Frontal cortex (tissue), 4 donors: ENCODE results near the gene FAM20B. TPM values are rescaled to one million over a fixed set of nuclear protein-coding genes. Genes with fewer than 3 reads are reported as not detected.
"Not testable (repeated sequence)": the region's sequence is repeated elsewhere in the genome, so short reads cannot be mapped to it uniquely, and the experiment has no call there.

Experiments
- DNase-seq, 2 donors: peaks; one replicate each; pipeline ENCODE4 v3.0.0; 2012; ENCODE audit warnings: low spot score in 2 of 2
- FAIRE-seq: peaks from 2 replicates; lab custom pipeline; 2012; peaks lifted over from hg19 to GRCh38; lab: Jason Lieb, UNC
- total RNA-seq: library from RNA; depleted of rRNA; stranded (reverse); fragments of >200 nt; gene quantifications from one replicate; pipeline ENCODE4 v1.2.3, GENCODE V29; 2014
- donor health status: control.
- donor health status: control.
- donor health status: control.

FAM20B gene
- total RNA-seq, 1 donor from 2014 or later, result 48.9 TPM

DNA sequence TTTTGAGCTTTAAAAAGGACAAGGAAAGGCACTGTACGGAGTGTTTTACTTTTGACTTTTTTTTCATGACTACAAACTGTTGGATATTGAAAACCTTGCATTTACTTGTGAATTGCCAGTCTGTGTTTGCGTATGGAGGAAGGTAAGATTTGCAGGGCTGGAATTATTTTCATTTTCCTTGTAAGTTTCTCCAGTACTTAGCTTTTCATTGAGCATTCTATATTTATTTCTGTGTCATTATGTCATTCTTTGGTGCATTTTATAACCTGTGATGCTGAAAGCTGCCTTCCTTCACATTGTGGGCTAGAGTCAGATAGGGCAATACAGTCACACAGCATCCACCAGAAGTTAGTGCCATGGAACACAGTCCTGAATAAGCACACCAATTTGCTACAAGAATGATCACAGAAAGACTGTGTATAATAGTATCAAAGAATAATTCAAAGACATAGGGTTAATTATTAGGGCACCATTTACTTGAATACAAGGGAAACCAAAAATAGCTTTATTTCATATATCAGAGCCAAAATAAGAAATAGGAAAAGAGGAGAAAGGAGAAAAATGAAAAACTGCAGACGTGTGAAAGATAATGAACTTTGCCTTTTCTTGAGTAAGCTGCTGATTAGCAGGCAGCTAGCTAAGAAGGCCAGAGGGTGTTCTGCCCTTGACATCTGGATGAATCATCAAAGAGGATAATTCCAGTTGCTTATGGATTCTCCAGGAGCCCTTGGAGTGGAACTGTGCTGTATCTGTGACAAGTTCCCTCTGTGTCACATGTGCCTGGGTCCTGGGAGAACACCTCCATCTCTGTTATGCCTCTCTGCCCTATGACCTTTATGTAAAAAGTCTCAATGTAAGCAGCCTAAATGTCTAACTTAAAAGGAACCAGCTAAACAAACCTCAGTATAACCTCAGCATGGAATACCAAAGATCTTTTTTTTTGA lies 8.0 kb upstream of the FAM20B start:
- DNase-seq, result no peak
- no peak for FAIRE-seq

DNA sequence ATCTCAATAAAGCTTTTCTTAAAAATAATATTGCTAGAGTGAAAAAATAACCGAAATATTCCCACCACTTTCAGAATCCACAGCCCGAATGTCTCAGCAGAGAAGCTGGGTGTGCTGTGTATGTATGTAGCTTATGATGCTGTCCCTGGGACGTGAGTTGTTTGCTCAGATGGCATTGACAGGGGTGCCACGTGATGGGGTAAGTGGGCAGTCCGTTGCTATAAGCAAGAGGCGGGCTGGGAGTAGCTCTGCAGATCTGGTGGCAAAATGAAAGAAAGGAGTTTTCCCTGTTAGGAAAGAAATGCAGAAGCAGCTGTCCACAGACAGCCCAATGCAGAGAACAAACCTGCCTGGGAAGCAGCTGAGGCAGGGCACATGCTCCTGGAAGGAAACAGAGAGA lies 3.8 kb upstream of the FAM20B start:
- FAIRE-seq (no peak), DNase-seq (peak in 1 of 2 donors; percentile 48)

DNA sequence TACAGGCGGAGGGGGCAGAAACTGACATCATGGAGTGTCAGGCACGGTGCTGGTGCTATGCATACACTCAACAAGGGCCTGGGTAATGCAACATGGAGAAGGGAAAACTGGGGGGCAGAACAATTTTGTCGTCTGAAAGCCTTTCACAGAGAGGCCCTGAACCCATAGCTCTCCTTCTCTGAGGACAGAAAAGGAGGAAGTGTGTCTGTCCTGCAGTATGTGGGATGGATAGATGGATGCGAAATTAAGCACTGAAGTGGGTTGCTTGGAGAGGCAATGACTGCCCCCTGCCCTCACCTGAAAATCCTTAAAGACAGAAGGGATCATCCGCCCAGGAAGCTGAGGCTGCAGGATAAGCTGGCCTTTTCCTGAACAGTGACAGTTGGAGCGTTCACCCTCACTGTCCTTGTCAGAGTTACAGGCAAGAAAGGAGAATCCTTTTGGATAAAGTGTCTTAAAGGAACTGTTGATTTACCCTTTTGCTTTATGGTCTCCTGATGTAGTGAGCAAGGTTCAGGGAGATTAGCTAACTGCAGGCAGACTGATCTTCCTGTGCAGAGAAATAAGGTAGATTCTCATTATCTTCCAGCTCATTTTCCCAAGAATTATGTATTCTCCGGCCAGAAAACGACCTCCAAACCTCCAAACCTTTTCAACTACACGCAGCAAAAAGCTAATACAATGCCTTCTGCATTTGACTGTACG lies 1.6 kb upstream of the FAM20B start:
- DNase-seq, result no peak
- no peak for FAIRE-seq

DNA sequence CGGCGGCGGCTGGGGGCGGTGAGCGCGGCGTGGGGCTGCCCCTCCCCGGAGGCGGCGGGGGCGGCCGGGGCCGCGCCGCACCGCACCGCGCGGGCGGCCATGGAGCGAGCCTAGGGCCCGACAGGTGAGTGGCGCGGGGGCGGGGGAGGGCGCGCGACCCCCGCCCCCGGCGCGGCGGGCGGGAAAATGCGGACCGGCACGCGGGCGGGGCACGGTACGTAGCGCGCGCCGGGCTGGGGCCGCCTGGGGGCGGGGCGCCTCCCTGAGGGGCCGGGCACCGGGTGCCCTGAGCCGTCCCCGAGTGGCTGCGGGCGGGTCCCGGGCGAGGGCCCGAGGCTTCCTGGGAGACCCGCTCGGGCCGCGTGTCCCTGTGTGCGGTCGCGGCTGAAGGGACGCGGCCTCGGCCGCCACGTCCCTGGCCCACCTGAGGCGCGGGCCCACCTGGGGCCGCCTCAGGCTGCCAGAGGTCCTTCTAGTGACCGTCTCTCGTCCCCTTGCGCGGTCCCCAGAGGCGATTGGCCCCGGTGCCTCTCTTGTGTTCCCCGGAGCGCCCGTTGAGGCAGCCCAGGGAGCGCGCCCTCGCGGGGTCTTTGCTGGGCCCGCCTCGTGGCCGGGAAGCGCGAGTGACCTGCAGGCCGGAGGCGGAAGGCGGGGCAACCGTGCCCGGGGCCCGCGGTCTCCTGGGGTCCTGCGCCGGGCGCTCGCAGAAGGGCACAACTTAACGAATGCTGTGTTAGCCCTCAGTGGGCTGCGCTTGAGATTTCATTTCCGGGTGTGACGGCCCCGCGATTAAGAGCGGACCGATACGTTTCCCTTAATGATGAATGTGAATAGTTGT lies 500 bp downstream of the FAM20B start:
- DNase-seq, result peak; percentile 81 to 82
- FAIRE-seq, result no peak

DNA sequence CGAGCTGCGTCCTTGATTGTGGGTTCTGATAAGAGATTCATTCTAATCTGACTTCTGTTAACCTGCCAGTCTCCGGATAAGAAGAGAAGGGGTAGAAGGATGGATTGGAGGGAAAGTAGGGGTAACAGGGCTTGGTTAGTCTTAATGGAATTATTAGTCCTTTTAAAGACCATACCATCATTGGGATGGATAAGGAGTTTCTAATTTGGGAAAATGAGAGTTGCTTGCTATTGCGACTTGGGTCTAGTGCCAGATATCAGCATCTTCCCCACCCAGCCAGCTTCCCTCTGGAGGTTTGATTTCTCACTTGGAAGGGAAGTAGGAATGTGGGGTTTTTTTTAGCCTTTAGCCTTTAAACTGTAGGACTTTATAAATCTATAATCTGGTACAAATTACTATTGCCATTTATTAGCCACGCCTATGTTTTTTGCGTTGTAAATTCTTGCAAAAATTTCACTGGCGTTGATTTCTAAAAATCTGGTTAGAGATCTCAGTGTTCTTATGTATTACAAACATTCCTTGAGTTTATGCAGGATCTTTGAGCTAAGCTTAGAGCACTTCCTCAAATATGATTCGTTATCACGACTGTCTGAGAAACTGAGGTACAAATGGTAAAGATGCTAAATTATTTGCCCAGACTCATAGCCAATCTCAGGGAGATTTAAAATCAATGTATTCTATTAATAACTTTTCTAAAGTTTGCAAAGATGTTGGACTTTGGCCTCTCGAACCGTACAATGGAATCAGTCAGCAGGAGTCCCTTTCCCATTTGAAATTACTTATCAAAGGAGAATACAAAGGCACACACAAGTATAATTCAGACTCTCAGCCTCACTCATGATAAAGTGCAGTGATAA lies 1.3 kb downstream of the FAM20B start:
- no peak for FAIRE-seq
- DNase-seq, result no peak

DNA sequence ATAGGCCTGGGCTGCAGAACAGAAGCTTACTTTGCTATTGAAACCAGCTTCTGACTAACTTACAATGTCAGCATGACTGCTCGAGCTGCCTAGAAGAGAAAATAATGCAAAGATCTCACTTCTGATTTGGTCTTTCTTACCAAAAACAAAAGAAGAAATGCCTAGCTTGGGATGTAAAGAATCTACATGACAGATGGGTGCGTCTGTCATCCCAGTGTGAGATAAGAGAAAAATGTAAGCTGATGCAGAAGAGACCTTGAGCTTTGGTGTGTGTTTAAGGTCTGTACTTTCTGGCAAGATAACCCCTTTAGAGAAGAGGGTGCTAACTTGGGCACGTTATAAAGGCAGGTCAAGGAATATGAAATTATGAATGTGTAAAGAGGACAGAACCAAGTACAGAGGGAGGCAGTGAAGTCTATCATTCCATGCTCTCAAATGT lies 3.6 kb downstream of the FAM20B start:
- DNase-seq, result no peak
- no peak for FAIRE-seq

DNA sequence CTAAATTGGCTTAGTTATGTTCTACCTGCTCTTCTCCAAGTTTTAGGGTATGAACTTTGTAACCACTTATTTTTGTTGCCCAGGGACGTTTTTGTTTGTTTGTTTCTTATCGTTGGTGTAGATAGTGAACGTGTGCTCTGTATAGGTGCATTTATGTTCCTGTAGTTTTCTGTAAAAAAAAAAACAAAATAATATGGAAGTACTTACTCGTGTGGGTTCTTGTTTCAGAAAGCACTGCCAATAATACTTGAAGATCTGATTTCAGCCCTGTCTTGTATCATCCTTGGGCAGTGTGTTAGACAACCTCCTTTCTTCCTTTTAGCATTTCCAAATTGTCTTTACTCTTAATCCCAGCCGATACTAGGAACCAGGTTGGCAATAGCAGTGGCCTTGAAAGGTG lies 4.4 kb downstream of the FAM20B start:
- FAIRE-seq (no peak), DNase-seq (no peak)

DNA sequence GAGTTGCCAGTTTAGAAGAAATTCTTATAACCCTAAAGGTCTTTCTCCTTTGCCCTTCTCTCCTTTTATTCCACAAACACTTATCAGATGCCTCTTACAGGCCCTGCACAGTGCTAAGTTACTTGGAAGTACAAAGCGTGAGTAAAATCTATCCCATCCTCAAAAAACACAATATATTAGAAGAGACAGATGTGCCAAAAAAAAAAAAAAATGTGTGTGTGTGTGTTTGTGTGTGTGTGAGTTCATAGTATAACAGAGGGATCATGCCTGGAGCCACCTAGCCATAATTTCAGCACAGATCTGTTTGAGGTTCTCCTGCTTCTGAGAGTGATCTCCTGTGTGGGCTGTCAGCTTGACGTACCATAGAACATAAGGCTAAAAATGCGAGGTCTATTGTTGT lies 5.0 kb downstream of the FAM20B start:
- FAIRE-seq (no peak), DNase-seq (no peak)

DNA sequence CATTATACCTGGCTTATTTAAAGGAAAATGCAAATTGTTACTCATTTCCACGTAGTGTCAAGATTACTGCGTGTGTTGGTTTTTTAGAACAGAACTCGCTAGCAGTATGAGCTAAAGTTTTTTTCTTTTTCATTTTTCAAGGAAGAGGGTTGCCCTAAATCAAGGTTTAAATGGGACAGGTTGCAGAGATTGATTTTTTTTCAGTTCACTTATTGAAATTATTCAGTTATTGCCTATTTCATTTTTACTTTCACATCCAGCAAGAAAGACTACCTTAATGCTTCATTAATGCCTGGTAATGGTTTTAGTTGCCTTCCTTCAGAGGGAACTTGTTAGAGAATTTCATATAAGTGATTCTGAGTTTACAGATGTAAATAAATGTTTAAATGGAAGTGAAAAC lies 5.6 kb downstream of the FAM20B start:
- FAIRE-seq (no peak), DNase-seq (no peak)

DNA sequence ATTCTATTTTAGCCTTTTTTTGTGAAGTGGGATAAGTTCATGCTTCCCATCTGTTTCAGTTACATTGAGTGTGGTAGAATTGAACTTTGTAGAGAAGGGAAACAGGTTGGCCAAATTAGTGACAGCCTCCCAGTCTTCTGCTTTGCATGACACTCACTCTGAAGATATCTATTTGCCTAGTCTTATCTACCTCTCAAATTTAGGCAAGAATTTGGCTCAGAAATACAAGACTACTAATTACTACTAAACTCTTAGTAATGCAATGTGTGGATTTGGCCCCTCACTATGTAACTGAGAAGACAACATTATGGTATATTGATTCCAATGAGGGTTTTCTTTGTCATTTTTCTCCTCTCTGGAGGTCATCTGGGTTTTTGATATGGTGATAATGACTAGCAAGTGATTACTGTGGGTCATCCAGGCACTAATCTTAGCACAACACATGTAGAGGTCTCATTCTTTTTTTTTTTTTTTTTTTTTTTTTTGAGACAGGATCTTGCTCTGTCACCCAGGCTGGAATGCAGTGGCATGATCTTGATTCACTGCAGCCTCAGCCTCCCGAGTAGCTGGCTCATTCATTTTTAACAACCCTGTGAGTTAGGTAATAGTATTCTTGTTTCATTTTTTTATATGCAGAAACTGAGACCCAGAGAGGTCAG lies 6.3 kb downstream of the FAM20B start:
- FAIRE-seq (no peak), DNase-seq (no peak)

DNA sequence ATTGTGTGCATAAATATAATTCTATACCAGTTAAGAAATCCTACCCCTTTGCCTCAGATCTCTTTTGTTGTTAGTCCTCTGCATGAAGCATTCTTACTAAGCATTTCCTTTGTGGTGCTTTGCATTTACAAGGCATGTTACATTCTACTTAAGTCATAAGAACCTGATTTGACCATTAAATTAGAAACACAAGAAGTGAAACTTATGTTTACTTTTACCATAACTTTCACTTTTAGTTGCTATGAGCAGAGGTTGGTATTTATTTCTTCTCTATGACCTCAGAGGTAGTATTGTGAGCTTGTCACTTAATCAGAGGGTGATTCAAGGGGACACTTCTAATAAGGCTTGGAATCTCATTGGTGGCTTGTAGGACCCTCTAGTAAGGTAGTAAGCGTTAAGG lies 9.0 kb downstream of the FAM20B start:
- no peak for DNase-seq
- no peak for FAIRE-seq

DNA sequence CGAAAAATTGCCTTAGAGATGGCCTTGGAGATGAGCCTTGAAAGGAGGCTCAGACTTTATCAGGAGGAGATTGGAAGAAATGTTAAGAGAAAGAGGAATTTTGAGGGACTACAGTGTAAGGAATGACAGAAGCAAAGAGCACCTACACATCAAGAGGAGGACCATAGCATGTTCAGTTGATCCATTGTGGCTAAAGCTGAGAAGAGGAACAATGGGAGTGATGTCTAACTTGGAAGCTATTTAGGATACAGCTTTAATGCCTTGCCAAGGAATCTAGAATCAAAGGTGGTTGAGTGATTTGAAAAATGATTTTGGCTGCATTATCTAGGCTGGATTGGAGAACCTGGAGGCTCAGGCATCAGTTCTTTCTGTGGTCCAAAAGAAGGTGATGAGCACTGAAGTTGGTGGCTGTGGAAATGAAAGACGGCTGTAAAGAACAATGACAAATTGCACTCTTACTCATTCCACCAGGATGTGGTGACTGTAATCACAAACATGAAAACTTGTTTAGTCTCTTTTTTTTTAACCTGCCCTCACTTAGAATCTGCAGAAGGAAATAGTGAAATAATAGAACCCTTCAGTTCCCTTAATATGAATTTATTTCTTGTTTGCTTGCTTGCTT lies 11.3 kb downstream of the FAM20B start:
- FAIRE-seq, result no peak
- no peak for DNase-seq

DNA sequence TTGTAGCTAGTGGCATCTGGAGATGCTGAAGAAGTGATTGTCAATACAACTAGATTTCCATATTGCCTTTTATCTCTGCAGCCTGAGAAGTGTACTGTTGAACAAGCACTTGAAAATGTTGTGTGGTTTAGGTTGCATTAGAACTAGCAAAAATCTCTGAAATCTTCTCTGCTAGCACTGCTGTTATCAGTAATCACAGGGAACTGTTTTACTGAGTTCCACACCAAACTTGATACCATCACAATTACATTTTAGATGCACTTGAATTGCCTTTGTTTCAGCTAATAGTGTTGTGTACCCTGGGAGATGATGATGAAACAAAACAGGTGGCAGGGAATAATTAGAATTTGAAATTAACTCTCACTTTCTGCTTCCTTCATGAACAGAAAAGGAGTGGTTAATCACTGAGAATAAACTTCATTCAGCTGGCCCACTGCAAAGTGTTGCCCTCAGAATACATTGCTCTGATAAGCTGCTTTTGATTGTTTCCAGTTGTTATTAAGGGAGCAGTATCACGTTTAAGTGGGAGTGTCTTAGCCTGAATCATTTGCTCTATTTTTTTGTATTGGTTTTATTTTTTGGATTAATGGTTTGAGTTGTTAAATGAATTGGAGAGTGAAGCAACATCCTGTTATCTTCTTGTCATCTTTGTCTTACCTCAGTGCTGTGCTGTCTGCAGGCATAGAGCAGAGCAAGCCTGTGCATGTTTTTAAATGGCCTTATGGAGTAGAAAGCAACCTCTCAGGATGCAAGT lies 13.0 kb downstream of the FAM20B start:
- DNase-seq, result no peak
- no peak for FAIRE-seq

DNA sequence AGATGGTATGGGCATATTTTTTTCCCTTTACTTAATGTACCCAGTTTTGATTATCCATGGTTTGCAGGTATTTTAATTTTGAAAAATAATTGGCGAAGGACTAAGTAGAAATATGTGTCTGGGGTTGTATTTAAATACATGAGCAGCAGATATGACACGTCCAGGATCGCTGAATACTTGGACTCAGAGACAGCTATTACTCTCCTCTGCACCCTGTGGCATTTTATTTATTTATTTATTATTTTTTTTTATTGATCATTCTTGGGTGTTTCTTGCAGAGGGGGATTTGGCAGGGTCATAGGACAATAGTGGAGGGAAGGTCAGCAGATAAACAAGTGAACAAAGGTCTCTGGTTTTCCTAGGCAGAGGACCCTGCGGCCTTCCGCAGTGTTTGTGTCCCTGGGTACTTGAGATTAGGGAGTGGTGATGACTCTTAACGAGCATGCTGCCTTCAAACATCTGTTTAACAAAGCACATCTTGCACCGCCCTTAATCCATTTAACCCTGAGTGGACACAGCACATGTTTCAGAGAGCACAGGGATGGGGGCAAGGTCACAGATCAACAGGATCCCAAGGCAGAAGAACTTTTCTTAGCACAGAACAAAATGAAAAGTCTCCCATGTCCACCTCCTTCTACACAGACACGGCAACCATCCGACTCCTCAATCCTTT lies 13.9 kb downstream of the FAM20B start:
- not testable (repeated sequence) for FAIRE-seq, DNase-seq

DNA sequence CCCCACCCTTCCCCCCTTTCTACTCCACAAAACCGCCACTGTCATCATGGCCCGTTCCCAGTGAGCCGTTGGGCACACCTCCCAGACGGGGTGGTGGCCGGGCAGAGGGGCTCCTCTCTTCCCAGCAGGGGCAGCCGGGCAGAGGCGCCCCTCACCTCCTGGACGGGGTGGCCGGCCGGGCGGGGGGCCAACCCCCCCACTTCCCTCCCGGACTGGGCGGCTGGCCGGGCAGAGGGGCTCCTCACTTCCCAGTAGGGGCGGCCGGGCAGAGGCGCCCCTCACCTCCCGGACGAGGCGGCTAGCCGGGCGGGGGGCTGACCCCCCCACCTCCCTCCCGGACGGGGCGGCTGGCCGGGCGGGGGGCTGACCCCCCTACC lies 14.5 kb downstream of the FAM20B start:
- not testable (repeated sequence) for FAIRE-seq, DNase-seq

DNA sequence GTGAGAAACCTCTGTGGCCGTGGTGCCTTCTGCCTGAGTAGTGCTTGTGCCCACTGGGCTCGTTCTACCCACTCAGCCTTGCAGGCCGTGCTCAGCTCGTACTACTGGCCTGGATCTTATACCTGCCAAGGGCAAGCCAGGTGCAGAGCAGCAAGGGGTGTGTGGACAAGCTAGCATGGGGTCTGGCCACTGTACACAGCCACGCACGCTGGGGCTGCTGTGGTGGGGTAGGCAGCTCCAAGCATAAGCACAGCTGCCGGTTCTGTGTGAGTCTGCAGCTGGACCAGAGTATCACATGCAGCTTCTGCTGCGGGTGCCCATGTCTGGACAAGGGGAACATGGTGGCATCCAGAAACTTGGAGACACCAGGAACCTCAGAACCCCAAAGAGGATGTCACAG lies 16.4 kb downstream of the FAM20B start:
- DNase-seq (no peak), FAIRE-seq (no peak)

DNA sequence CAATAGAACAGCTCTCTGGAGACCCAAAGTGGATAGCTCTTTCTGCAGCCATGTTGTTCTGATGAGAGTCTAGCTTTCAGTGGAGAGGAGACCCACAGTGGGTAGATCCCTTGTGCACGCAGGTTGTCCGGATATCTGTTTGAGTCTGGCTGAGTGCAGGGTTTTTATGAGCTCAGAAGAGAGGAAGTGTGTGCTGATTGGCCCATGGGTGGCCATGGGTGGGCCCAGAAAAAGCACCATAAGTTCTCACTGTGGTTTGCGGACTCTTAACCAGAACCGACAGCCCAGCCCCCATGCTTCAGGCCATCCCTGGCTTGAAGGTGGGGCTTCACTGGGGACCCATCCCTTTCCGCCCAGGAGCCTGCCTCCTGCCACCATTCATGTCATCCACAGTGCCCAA lies 17.0 kb downstream of the FAM20B start:
- FAIRE-seq (no peak), DNase-seq (no peak)
